HUES64 (cell line): ENCODE data around the gene EFS.
"Not testable (repeated sequence)": the region's sequence is repeated elsewhere in the genome, so short reads cannot be mapped to it uniquely, and the experiment has no call there.

Experiments
- H3K27ac ChIP-seq: 2 replicates; pipeline ENCODE4 v1.7.0; 2013; ENCODE audit warnings: low read depth, low read length, inconsistent platforms
- H3K27me3 ChIP-seq: 2 replicates; pipeline ENCODE4 v1.6.1; 2013; ENCODE audit warnings: mild to moderate bottlenecking, low read length; ENCODE audit not compliant: insufficient read depth
- H3K36me3 ChIP-seq: 2 replicates; pipeline ENCODE4 v1.6.1; 2013; ENCODE audit warnings: mild to moderate bottlenecking, low read length; ENCODE audit not compliant: insufficient read depth
- H3K4me1 ChIP-seq: 2 replicates; pipeline ENCODE4 v1.6.1; 2013; ENCODE audit warnings: mild to moderate bottlenecking, low read length, moderate library complexity; ENCODE audit not compliant: insufficient read depth
- H3K4me3 ChIP-seq: 2 replicates; pipeline ENCODE4 v1.5.1; 2013; ENCODE audit warnings: mild to moderate bottlenecking, low read length, moderate library complexity
- H3K9ac ChIP-seq: 2 replicates; pipeline ENCODE4 v1.6.1; 2013; ENCODE audit warnings: mild to moderate bottlenecking, low read depth, low read length
- H3K9me3 ChIP-seq: 2 replicates; pipeline ENCODE4 v1.6.1; 2013; ENCODE audit warnings: low read depth, low read length; ENCODE audit not compliant: insufficient read depth
- WGBS: fragments of 150-250, 120-280 bp; methylation state at CpG from one replicate; pipeline ENCODE4 v1.1.7; 2013; ENCODE audit warnings: missing lambda C conversion rate; 5-methylcytosine and 5-hydroxymethylcytosine counted together

EFS gene

DNA sequence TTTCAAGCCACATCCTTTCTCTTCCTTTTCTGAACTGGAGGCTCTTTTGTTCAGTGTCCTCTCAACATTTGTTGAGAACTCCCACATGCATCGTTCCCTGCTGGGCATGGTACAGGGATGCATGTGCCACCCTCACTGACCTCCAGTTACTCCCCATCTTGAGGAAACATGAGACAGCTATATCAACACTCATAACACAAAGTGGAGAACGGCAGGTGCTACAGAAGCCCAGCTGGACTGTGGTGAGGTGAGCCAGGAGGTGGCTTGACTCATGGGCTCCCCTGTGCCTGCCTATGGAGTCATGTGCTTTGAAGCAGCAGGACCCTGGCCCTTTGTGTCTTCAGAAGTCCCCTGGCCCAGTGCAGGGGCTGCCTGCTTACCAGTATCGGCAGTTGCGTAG lies 33.4 kb upstream of the EFS start:
- H3K27ac ChIP-seq, result no peak overlapping the region
- H3K27me3 ChIP-seq, result no peaks in the 10 kb centered on the region
- H3K36me3 ChIP-seq, result no peaks in the 10 kb centered on the region
- 93% methylated on average over 4 of the region's 4 CpGs for WGBS
- H3K9ac ChIP-seq, result no peak overlapping the region
- H3K4me1 ChIP-seq, result no peaks in the 10 kb centered on the region
- no peaks in the 10 kb centered on the region for H3K9me3 ChIP-seq
- no peak overlapping the region for H3K4me3 ChIP-seq

DNA sequence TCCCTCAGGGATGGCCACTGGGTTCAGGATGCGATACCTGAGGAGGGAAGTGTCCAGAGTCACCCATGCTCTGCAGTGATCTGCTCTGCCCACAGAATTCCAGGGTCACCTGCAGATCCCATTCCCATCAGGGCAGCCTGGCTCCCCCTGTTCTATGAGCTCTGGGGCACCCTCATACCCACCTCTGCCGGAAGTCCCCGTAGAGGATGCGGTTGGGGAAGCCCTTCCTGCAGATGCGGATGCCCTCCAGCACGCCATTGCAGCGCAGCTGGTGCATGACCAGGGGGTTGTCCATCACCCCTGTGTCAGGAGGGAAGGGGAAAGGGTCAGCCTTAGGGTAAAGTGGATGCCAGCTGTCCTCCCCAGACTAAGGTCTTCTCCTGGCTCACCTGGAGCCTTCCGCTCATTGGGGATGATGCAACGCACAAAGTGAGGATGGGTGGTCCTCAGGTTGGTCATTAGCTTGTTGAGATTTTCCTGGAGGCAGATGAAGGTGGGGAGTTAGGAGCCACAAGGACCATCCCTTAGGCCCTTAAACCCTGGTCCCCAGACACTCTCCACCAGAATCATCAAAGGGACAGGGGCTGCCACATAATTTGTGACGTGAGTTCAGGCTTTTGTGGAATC lies 31.9 kb upstream of the EFS start:
- Histone ChIP-seq H3K27me3 (no peaks in the 10 kb centered on the region), H3K36me3 (no peaks in the 10 kb centered on the region), H3K4me1 (no peaks in the 10 kb centered on the region), H3K4me3 (no peak overlapping the region), H3K9me3 (no peaks in the 10 kb centered on the region), H3K27ac (no peak overlapping the region), H3K9ac (no peak overlapping the region)
- WGBS, result 95% methylated on average over 10 of the region's 10 CpGs

DNA sequence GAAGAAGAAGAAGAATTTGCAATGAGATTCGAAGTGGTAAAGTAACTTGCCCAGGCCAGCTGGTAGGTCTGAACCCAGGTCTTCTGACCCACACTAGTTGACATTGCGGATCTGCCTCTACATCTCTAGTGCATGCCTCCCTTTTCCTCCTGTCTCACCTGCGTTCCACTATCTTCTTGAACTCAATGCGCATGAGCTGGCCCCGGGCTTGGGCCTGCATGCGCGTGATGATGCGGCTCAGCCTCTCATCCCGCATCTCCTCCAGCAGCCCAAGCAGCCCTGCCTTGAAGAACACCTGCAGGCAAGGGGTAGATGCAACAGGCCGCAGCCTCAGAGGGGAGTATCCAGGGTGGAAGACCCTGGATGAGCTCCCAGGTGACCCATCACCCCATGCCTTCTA lies 31.2 kb upstream of the EFS start:
- no peaks in the 10 kb centered on the region for H3K4me1 ChIP-seq
- WGBS, result 91% methylated on average over 10 of the region's 10 CpGs
- H3K36me3 ChIP-seq, result no peaks in the 10 kb centered on the region
- no peak overlapping the region for H3K9ac ChIP-seq
- H3K27ac ChIP-seq, result no peak overlapping the region
- no peaks in the 10 kb centered on the region for H3K9me3 ChIP-seq
- no peak overlapping the region for H3K4me3 ChIP-seq
- H3K27me3 ChIP-seq, result no peaks in the 10 kb centered on the region

DNA sequence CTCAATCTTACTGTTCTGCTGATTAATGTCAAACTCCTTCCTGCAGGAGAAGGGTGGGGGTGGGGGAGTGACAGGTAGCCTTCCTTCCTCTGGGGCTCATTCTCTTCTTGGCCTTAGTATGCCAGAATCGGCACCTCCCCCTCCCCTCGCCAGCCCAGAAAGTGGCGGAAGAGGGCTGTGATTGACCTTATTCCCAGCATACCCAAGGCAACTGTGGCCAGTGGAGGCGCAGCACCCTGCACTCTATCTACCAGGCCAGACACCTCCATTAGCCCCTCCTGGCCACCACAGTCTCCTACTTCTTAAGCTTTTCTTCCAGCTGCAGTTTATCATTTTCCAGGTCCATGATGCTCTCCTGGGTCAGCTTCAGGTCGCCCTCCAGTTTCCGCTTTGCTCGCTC lies 27.6 kb upstream of the EFS start:
- Histone ChIP-seq H3K27ac (no peak overlapping the region), H3K4me1 (no peaks in the 10 kb centered on the region), H3K27me3 (no peaks in the 10 kb centered on the region), H3K4me3 (no peak overlapping the region), H3K36me3 (no peaks in the 10 kb centered on the region), H3K9ac (no peak overlapping the region), H3K9me3 (no peaks in the 10 kb centered on the region)
- WGBS, result 88% methylated on average over 7 of the region's 7 CpGs

DNA sequence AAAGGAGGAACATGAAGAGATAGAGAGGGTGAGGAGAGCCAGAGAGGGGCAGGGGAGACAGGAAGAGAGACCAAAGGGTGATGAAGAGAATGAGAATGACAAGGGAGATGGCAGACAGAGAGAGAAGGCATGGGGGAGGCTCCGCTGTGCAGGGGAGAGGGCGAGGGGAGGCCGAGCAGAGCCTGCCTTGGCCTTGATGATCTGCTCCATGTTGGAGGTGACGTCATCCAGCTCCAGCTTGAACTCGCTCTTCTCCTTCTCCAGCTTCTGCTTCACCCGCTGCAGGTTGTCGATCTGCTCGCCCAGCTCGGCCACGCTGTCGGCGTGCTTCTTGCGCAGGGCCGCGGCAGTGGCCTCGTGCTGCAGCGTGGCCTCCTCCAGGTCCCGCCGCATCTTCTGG lies 24.9 kb upstream of the EFS start:
- H3K27ac ChIP-seq, H3K4me3 ChIP-seq, H3K9me3 ChIP-seq, H3K4me1 ChIP-seq, H3K9ac ChIP-seq, H3K27me3 ChIP-seq, H3K36me3 ChIP-seq: not testable (repeated sequence)
- 97% methylated on average over 2 of the region's 19 CpGs for WGBS

DNA sequence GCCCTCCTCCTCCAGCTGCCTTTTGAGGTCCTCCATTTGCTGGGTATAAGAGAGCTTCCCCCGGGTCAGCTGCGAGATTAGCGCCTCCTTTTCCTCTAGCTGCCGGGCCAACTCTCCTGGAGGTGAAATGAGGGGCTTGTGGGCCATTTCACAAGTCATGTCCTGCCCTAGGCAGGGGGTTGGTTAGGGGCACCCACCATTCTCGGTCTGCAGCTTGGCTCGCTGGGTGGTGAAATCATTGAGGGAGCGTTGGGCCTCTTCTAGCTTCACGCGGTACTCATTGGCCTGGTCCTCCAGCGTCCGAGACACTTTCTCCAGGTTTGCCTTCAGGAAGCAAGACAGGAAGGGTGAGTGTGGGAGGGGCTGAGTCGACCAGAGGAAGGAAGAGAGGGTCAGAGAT lies 24.4 kb upstream of the EFS start:
- no peaks in the 10 kb centered on the region for H3K36me3 ChIP-seq
- no peak overlapping the region for H3K27ac ChIP-seq
- H3K9me3 ChIP-seq, result no peaks in the 10 kb centered on the region
- H3K9ac ChIP-seq, result no peak overlapping the region
- H3K27me3 ChIP-seq, result no peaks in the 10 kb centered on the region
- 87% methylated on average over 12 of the region's 12 CpGs for WGBS
- no peak overlapping the region for H3K4me3 ChIP-seq
- no peaks in the 10 kb centered on the region for H3K4me1 ChIP-seq

DNA sequence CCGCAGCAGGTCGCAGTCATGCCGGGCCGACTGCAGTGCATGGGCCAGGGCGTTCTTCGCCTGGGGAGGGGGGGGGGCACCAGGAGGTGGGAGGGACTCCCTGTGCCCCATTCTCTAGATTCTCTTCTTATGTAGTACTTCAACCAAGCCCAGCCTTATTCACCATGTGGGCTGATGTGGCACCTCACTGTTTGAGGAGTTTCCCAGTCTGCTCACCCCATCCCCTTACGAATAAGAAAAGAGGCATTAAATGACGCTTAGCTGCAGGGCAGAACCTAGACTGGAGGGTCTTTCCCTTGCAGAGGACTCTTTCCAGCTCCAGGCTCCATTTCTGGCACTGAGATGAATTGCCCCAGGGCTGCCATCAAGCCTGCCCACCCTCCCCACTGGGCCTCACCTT lies 24.0 kb upstream of the EFS start:
- no peaks in the 10 kb centered on the region for H3K9me3 ChIP-seq
- H3K9ac ChIP-seq, result no peak overlapping the region
- no peaks in the 10 kb centered on the region for H3K36me3 ChIP-seq
- H3K4me3 ChIP-seq, result no peak overlapping the region
- WGBS, result 79% methylated on average over 4 of the region's 8 CpGs
- H3K4me1 ChIP-seq, result no peaks in the 10 kb centered on the region
- H3K27me3 ChIP-seq, result no peaks in the 10 kb centered on the region
- no peak overlapping the region for H3K27ac ChIP-seq

DNA sequence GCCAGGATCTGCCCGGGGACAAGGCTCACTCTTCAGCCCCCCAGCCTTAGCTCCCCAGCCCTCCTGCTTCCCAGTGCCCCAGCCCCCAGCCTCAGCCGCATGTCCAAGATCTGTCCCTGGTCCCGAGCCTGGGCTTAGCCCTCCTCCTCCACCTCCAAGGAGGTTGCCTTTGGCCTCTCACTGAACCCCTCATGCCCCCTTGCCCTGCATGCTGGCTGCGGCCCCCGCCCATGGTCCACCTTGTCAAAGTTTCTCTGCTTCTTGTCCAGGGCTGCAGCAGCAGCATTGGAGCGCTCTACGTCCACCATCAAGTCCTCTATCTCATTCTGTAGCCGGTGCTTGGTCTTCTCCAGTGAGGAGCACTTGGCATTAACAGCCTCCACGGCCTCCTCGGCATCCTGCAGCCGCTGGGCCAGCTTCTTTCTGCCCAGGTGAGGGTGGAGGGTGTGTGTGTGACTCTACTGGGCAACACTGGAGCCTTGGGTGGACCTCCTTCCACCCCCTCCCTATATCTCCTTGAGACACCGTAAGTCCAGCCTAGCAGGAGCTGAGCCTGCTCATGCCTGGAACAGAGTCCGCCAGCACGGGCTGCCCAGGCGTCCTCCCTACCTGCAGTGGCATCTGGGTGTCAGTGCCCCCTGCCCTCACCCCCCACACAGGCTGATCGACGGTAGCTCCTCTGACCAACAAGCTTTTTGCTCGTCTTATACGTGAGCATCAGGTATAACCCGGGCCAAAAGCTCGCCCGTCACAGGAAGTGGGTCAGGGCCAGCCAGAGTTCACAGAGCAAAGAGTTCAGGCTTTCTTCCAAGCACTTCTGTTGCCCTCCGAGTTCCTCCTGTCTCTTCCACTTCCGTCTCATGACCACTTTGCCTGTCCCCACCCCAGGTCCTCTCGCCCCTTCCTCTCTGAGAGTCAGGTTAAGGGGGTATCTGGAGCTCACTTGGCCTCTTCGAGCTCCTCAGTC lies 23.2 kb upstream of the EFS start:
- H3K9ac ChIP-seq, result no peak overlapping the region; the same call in 1 of the 2 replicates
- WGBS, result 94% methylated on average over 26 of the region's 26 CpGs
- no peaks in the 10 kb centered on the region for H3K4me1 ChIP-seq
- no peaks in the 10 kb centered on the region for H3K9me3 ChIP-seq
- no peak overlapping the region for H3K27ac ChIP-seq
- H3K27me3 ChIP-seq, result no peaks in the 10 kb centered on the region
- H3K36me3 ChIP-seq, result no peaks in the 10 kb centered on the region
- H3K4me3 ChIP-seq, result no peak overlapping the region

DNA sequence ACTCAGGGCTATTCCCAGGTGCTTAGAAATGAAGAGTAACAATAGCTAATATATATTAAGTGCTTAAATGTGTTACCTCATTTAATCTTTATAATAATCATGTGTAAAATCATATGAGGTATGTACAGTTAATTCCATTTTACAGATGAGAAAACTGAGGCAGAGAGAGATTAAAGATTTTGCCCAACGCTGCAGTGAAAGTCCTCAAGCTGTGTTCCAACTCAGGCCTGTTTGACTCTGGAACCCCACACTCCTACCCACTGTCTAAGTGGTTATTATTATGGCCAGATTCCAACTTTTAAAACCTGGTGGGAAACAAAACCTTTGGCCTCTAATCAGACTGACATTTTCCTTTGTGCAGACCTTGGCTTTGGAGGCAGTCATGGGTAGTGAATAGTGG lies 22.0 kb upstream of the EFS start:
- peaks cover 4% of the 10 kb centered on the region; the same call in 1 of the 2 replicates for H3K27me3 ChIP-seq
- no peaks in the 10 kb centered on the region for H3K9me3 ChIP-seq
- H3K4me3 ChIP-seq, result no peak overlapping the region
- no peak overlapping the region for H3K27ac ChIP-seq
- no peaks in the 10 kb centered on the region for H3K4me1 ChIP-seq
- H3K9ac ChIP-seq, result no peak overlapping the region
- H3K36me3 ChIP-seq, result no peaks in the 10 kb centered on the region
- WGBS, result 100% methylated on average over 1 of the region's 1 CpG

DNA sequence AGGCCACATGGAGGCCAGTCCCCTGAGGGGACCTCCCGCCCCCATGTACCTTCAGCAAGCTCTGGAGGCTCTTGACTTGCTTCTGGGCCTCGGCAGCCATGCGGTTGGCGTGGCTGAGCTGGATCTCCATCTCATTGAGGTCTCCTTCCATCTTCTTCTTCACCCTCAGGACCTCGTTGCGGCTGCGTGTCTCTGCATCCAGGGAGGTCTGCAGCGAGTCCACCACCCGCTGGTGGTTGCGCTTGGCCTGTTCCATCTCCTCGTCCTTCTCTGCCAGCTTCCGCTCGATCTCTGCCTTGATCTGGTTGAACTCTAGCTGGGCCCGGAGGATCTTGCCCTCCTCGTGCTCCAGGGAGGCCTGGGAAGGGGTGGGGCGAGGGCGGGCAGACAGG lies 21.3 kb upstream of the EFS start:
- H3K27ac ChIP-seq, H3K9ac ChIP-seq, H3K4me3 ChIP-seq, H3K36me3 ChIP-seq, H3K27me3 ChIP-seq, H3K9me3 ChIP-seq, H3K4me1 ChIP-seq: not testable (repeated sequence)
- WGBS, result 94% methylated on average over 17 of the region's 17 CpGs

DNA sequence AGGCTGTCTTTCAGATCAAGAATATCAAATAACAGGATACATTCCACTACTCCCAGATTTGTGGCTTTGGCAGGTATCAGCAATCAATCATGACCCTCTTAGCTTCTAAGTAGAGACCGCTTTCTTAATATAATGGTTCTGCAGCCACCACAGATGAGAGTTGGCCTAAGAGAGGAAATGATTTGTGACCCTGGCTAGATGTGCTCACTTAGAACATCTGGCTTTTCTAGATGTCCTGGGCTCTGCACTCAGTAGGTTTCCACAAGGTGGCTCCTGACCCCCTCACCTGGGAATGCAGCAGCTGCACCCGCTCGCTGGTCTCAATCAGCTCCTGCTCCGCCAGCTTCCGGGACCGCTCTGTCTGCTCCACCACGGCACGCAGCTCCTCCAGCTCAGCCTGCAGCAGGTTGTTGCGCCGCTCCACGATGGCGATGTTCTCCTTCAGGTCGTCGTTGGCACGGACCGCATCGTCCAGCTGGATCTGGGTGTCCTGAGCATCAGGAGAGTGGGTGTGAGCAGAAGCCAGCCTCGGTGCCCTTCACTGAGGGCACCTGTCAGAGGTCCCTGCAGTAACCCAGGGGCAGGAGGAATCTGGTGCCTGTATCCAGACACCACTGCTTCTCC lies 20.8 kb upstream of the EFS start:
- WGBS, result 93% methylated on average over 18 of the region's 18 CpGs
- no peaks in the 10 kb centered on the region for H3K9me3 ChIP-seq
- peaks cover 4% of the 10 kb centered on the region; the same call in 1 of the 2 replicates for H3K27me3 ChIP-seq
- H3K36me3 ChIP-seq, result no peaks in the 10 kb centered on the region
- no peaks in the 10 kb centered on the region for H3K4me1 ChIP-seq
- H3K9ac ChIP-seq, result no peak overlapping the region
- H3K27ac ChIP-seq, result no peak overlapping the region
- H3K4me3 ChIP-seq, result no peak overlapping the region
